NT2/D1 (cell line): ENCODE data around the gene LRRC23.

Source experiments
- SUZ12 ChIP-seq: IDR thresholded peaks from 2 replicates; pipeline ENCODE4 v1.6.1; 2011; ENCODE audit not compliant: insufficient read length, insufficient read depth; ENCODE audit errors: extremely low read depth
- YY1 ChIP-seq: IDR thresholded peaks from 2 replicates; pipeline ENCODE4 v1.6.1; 2011; ENCODE audit not compliant: insufficient read length, insufficient read depth
- ZNF274 ChIP-seq: IDR thresholded peaks from 2 replicates; pipeline ENCODE4 v1.6.1; 2011; ENCODE audit warnings: mild to moderate bottlenecking, low read depth, low read length

DNA sequence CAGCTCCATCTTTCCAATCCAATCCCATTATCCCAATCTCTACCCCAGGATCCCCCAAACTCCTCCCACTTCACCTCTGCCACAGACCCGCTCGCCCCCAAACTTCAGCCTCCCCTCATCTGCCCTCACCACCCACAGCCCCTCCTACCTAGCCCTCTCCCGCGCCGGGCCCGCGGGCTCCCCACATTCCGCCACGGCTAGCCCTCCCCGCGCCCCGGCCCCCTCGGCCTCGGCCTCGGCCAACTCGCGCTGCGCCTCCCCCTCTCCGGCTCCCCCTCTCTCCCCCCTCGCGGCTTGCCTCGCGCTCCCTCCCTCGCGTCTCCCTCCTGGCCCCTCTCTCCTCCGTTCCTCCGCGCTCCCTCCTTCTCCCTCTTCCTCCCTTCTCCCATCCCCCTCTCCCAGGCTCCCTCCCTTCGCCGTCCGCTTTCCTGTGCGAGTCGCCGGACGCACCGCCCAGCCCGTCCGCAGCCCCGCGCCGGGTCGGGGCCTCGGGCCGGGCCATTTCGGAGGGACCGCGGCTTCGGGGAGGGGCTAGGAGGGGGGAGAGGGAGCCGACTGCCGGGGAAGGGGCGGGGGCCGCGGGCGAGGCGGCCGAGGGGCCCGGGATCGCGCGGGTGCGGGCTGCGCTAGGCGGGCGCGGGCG, 22.9 kb downstream of the LRRC23 start, which contains the start of gene ATN1:
- TF ChIP-seq ZNF274, result no peak
- no peak for TF ChIP-seq YY1
- TF ChIP-seq SUZ12, result no peak
